Transverse colon (tissue), 4 donors: ENCODE measurements around the gene KRT1. TPM values are rescaled to one million over a fixed set of nuclear protein-coding genes. Genes with fewer than 3 reads are reported as not detected.

Experiments used
- DNase-seq: peaks from one replicate; pipeline ENCODE4 v3.0.0-alpha.2; 2019
- H3K27ac ChIP-seq, 4 donors: fragments of 200-600 bp; sonication (generic); 2 replicates each; pipeline ENCODE4 v1.5.1; 2016 to 2018; ENCODE audit warnings: inconsistent platforms in 4 of 4
- H3K27me3 ChIP-seq: fragments of 200-600 bp; sonication (generic); 2 replicates; pipeline ENCODE4 v1.5.1; 2017; ENCODE audit warnings: inconsistent platforms
- H3K36me3 ChIP-seq, 4 donors: fragments of 200-600 bp; sonication (generic); 2 replicates each; pipeline ENCODE4 v1.5.1; 2017 to 2019; ENCODE audit warnings: inconsistent platforms in 4 of 4
- H3K4me1 ChIP-seq, 4 donors: fragments of 200-600 bp; sonication (generic); 2 replicates each; pipeline ENCODE4 v1.5.1; 2017 to 2020; ENCODE audit warnings: inconsistent platforms in 4 of 4
- H3K4me3 ChIP-seq, 4 donors: fragments of 200-600 bp; sonication (generic); 1 replicate in 1 of 4; 2 replicates in 3 of 4; pipeline versions ENCODE4 v1.5.1 to v1.6.1; 2017 to 2019; ENCODE audit warnings: inconsistent platforms in 4 of 4
- H3K9me3 ChIP-seq, 2 donors: fragments of 200-600 bp; sonication (generic); 2 replicates each; pipeline ENCODE4 v1.5.1; 2017 to 2019; ENCODE audit warnings: inconsistent platforms in 2 of 2
- EP300 ChIP-seq: sonication (generic); formaldehyde crosslinking; IDR thresholded peaks from one replicate; pipeline ENCODE4 v1.6.1; 2017; ENCODE audit warnings: antibody characterized with exemption, low read depth
- POLR2A ChIP-seq: fragments of 450-650 bp; IDR thresholded peaks from one replicate; pipeline ENCODE4 v1.6.1; 2016; ENCODE audit warnings: antibody characterized with exemption, mild to moderate bottlenecking, moderate library complexity
- POLR2AphosphoS5 ChIP-seq, 3 donors: sonication (generic); formaldehyde crosslinking; IDR thresholded peaks; one replicate each; pipeline ENCODE4 v1.6.1; 2016; ENCODE audit warnings: antibody characterized with exemption in 3 of 3
- WGBS, 2 donors: methylation state at CpG; one replicate each; pipeline ENCODE4 v1.1.5; 2018; ENCODE audit warnings: low coverage in 1 of 2; 5-methylcytosine and 5-hydroxymethylcytosine counted together
- in situ Hi-C, 4 donors: fragments of 200-750 bp; cut with MboI; loops; one replicate each; pipeline versions ENCODE4 v1.15.0 to v1.15.1; 2017; ENCODE audit warnings: low sequenced_read_pairs in 3 of 4, low pct_ligation_motif_present in 1 of 4, low pct_unique_long_range_greater_than_20kb in 1 of 4
- intact Hi-C: fragments of 100-400 bp; cut with DNase I; formaldehyde crosslinking; loops from one replicate; pipeline ENCODE4 v1.15.1; 2023; ENCODE audit warnings: low total_unique reads
- total RNA-seq, 4 donors: library from RNA; depleted of rRNA; stranded (reverse); fragments of >200 nt; gene quantifications; one replicate each; pipeline ENCODE4 v1.1.0, GENCODE V29; 2016
- TF ChIP-seq, protein P1 (sequence below), 5 experiments: fragments of 200-600 bp in 3 of 5; fragments of 450-650 bp in 2 of 5; sonication (generic) in 3 of 5; IDR thresholded peaks; 1 replicate in 2 of 5; 2 replicates in 3 of 5; pipeline ENCODE4 v1.5.1; 2016 to 2017; ENCODE audit warnings: antibody characterized with exemption in 5 of 5, inconsistent platforms in 3 of 5, mild to moderate bottlenecking in 2 of 5, moderate library complexity in 1 of 5

KRT1 gene
- total RNA-seq, 4 donors from 2014 or later, result not detected

DNA sequence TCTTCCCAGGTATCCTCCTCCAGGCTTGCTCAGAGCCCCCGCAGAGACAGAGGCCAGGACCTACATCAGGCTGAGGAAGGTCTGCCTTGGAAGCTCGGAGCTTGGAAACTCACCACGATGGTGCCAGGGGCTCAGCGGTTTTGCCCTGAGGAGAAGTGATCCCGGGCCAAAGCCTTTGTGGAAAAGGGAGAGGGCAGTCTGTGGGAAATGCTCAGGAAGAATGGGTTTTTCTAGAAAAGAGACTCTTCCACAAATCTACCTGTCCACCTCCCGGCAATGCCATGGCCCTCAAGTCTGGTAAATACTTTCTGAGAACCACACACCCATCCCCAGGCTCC, 36.2 kb downstream of the KRT1 start:
- H3K4me3 ChIP-seq, result no peak overlapping the region
- no peaks in the 10 kb centered on the region for H3K36me3 ChIP-seq
- intact Hi-C loops, result no loop called here
- H3K9me3 ChIP-seq, result no peaks in the 10 kb centered on the region
- WGBS, 2 donors, result 88% methylated on average over 6 of the region's 6 CpGs; no CpG with 5 or more reads in 1 of the 2 donors
- H3K4me1 ChIP-seq, result no peaks in the 10 kb centered on the region
- in situ Hi-C loops, result no loop called here
- no peak overlapping the region for H3K27ac ChIP-seq
- TF ChIP-seq EP300 (no peak), POLR2A (no peak), POLR2AphosphoS5 (IDR thresholded peaks at IDR 0.05) (no peak)
- TF ChIP-seq, protein P1, sequence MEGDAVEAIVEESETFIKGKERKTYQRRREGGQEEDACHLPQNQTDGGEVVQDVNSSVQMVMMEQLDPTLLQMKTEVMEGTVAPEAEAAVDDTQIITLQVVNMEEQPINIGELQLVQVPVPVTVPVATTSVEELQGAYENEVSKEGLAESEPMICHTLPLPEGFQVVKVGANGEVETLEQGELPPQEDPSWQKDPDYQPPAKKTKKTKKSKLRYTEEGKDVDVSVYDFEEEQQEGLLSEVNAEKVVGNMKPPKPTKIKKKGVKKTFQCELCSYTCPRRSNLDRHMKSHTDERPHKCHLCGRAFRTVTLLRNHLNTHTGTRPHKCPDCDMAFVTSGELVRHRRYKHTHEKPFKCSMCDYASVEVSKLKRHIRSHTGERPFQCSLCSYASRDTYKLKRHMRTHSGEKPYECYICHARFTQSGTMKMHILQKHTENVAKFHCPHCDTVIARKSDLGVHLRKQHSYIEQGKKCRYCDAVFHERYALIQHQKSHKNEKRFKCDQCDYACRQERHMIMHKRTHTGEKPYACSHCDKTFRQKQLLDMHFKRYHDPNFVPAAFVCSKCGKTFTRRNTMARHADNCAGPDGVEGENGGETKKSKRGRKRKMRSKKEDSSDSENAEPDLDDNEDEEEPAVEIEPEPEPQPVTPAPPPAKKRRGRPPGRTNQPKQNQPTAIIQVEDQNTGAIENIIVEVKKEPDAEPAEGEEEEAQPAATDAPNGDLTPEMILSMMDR (IDR thresholded peaks at IDR 0.05), result no peak
- no peak for DNase-seq
- H3K27me3 ChIP-seq, result peaks cover 11% of the 10 kb centered on the region

DNA sequence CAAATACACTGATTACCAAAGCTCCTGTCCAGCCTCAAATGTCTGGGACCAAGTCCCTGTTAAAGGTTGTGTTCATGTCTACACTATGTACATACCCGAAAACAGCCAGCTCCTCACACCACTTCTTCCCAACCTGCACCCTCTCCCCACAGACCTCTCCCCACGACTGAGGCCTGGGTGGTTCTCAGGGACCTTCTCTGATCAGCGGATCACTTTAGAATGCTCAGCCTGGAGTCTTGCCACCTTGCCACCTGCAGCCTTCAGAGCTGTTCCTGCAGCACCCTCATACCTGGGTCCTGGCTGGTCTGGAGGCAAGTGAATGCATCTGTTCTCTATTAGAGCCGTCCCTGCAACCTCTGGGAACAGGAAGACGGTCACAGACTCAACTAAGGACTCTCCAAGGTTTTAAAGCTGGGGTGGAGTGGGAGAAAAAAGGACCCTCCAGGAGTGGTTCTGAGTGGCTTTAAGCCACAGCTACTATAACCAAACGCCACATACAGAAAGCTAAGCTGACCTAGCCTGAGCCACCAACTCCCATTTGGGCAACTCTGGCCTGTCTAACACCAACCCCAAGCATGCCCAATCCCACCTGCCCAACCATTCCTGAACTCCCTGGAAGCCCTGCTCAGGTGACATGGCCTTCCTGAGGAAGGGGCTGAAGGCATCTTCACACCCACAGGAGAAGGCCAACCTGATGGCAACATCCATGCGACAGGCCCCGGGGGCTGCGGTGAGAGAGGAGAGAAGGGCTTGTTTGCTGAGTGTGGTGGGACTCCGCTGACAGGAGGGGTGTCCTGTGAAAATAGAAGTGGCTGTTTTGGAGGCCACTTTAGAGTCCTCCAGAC, 36.8 kb downstream of the KRT1 start:
- in situ Hi-C loops, result no loop called here
- Histone ChIP-seq H3K4me3 (no peak overlapping the region), H3K36me3 (no peaks in the 10 kb centered on the region), H3K4me1 (no peaks in the 10 kb centered on the region), H3K27me3 (peaks cover 12% of the 10 kb centered on the region), H3K27ac (no peak overlapping the region), H3K9me3 (no peaks in the 10 kb centered on the region)
- WGBS, 2 donors, result 80 to 88% methylated on average over 1 to 7 of the region's 10 CpGs
- intact Hi-C loops, result no loop called here
- TF ChIP-seq POLR2AphosphoS5 (IDR thresholded peaks at IDR 0.05), result no peak
- TF ChIP-seq POLR2A, result no peak
- TF ChIP-seq, protein P1 (IDR thresholded peaks at IDR 0.05), result no peak
- TF ChIP-seq EP300, result no peak
- DNase-seq, result no peak

DNA sequence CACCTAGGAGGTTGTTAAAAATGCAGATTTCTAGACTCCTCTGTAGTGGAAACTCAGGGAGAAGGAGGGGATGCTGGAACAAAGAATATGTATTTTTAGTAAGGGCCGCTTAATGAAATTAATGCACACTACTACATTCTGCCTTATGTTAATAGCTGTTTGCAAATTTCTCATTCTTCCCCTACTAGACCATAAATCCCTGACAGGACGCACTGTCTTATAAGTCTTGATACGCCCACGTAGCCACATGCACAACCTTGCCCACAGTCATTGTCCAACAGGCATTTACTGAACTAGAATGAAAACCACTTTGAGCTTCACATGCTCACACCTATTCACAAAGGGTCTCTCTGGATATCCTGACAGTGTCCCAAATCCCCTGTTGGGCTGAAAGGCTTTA, 38.7 kb downstream of the KRT1 start:
- DNase-seq, result no peak
- H3K27me3 ChIP-seq, result peaks cover 12% of the 10 kb centered on the region
- no peak overlapping the region for H3K4me3 ChIP-seq
- WGBS, 2 donors, result 81% methylated on average over 4 of the region's 4 CpGs; no CpG with 5 or more reads in 1 of the 2 donors
- no peak for TF ChIP-seq POLR2AphosphoS5 (IDR thresholded peaks at IDR 0.05)
- no peak for TF ChIP-seq POLR2A
- TF ChIP-seq, protein P1 (IDR thresholded peaks at IDR 0.05), result no peak
- TF ChIP-seq EP300, result no peak
- intact Hi-C loops (no loop called here), in situ Hi-C loops (no loop called here)
- no peaks in the 10 kb centered on the region for H3K9me3 ChIP-seq
- H3K4me1 ChIP-seq, result no peaks in the 10 kb centered on the region
- no peaks in the 10 kb centered on the region for H3K36me3 ChIP-seq
- no peak overlapping the region for H3K27ac ChIP-seq

DNA sequence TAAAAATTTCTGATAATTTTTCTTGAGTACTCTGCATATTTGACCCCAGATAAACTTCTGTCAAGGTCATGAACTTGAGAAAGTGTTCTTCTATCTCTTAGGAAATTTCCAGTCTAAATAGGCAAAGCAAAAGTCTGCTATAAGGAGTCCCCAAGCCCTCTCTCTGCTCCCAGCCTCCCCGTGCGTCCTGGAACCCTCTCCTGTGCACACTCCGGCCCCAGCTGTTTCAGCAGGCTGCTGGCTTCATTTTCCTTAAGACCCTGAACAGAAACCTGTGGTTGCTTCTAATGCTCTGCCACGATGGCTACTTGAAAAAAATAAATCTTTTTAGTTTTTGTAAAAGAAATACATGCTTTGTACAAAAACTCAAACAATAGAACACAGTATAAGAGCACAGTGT, 42.9 kb downstream of the KRT1 start:
- Histone ChIP-seq H3K4me3 (no peak overlapping the region), H3K9me3 (no peaks in the 10 kb centered on the region), H3K27me3 (peaks cover 10% of the 10 kb centered on the region), H3K36me3 (no peaks in the 10 kb centered on the region), H3K27ac (no peak overlapping the region), H3K4me1 (no peaks in the 10 kb centered on the region)
- DNase-seq, result no peak
- intact Hi-C loops (no loop called here), in situ Hi-C loops (no loop called here)
- 60 to 77% methylated on average over 4 of the region's 4 CpGs for WGBS, 2 donors
- no peak for TF ChIP-seq POLR2A
- TF ChIP-seq EP300, result no peak
- TF ChIP-seq POLR2AphosphoS5 (IDR thresholded peaks at IDR 0.05), result no peak
- TF ChIP-seq, protein P1 (IDR thresholded peaks at IDR 0.05), result no peak
